ENCODE measurements around the gene CKMT2.

The CKMT2 gene

DNA sequence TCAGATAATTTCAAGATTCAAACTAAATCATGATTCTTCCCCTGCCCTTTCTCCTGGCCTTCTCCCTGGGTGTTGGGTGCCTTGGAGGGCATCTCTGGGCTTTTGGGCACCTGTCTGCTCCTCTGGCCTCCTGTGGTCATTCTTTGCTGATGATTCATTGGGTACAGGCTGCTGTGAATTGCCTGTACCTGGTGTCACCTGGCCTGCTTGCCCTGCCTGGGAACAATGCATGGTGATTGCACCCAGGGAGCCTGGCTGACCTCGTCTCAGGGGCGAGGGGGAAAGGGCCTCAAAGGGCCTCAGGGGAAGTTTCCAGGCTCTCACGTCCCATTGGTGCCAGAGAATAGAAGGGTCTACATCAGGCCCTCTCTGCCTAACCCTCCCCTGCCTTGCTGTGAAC is 20.1 kb upstream of the CKMT2 start:
- no peak overlapping the region for H3K4me3 ChIP-seq (ENCODE audit: low read depth, low read length)
- DNase-seq (ENCODE audit: low read depth), result no peak
- TF ChIP-seq, protein P1, sequence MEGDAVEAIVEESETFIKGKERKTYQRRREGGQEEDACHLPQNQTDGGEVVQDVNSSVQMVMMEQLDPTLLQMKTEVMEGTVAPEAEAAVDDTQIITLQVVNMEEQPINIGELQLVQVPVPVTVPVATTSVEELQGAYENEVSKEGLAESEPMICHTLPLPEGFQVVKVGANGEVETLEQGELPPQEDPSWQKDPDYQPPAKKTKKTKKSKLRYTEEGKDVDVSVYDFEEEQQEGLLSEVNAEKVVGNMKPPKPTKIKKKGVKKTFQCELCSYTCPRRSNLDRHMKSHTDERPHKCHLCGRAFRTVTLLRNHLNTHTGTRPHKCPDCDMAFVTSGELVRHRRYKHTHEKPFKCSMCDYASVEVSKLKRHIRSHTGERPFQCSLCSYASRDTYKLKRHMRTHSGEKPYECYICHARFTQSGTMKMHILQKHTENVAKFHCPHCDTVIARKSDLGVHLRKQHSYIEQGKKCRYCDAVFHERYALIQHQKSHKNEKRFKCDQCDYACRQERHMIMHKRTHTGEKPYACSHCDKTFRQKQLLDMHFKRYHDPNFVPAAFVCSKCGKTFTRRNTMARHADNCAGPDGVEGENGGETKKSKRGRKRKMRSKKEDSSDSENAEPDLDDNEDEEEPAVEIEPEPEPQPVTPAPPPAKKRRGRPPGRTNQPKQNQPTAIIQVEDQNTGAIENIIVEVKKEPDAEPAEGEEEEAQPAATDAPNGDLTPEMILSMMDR (IDR thresholded peaks at IDR 0.05; ENCODE audit: low read depth, low read length, missing control alignments), result no peak

DNA sequence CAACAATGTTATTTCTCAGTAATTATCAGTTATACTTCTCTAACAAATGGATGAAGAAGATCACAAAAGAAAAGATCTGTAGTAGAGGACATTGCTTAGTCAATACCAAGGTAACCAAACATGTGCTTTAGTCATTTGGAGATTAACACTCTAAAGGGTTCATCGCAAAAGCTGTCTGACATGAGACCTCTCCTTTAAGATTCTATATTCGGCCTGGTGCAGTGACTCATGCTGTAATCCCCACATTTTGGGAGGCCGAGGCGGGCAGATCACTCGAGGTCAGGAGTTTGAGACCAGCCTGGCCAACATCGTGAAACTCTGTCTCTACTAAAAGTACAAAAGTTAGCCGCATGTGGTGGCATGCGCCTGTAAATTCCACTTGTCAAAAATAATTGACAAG is 18.3 kb upstream of the CKMT2 start:
- TF ChIP-seq, protein P1 (IDR thresholded peaks at IDR 0.05; ENCODE audit: low read depth, low read length, missing control alignments), result no peak
- no peak overlapping the region for H3K4me3 ChIP-seq (ENCODE audit: low read depth, low read length)
- DNase-seq (ENCODE audit: low read depth), result no peak

DNA sequence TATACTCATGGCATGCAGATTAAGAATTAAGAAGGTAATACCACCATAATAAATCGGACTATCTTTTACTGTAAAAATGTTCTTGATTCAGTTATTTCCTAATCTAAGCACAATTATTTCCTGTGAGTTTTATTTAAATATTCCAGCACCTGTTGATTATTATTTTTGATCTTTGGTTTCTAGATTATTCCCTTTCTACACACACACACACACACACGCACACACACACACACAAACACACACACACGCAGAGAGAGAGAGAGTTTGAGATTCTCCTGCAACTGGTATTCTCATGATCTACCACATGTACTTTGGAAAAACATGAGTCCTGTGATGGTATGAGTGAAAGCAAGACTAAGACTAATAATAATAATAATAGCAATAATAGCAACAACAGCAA is 17.0 kb upstream of the CKMT2 start:
- TF ChIP-seq, protein P1 (IDR thresholded peaks at IDR 0.05; ENCODE audit: low read depth, low read length, missing control alignments), result no peak
- H3K4me3 ChIP-seq (ENCODE audit: low read depth, low read length), result no peak overlapping the region
- no peak for DNase-seq (ENCODE audit: low read depth)

DNA sequence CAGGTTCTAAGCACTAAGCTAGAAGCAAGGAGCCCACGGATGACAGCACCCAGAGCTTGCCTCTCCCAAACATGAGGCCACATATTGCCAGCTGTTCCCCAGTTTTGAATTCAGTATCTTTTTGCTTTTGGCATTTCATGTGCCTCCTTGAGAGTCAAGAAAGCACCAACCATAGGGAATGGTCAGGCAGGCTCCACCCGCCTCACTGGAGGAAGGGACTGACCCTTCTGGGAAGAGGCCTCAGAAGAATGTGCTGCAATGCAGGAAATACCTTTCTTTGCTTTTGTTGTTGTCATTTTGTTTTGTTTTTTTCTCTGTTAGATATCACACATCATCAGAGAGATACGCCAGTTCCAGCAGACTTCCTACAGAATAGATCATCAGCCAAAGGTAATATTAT is 13.7 kb upstream of the CKMT2 start:
- no peak overlapping the region for H3K4me3 ChIP-seq (ENCODE audit: low read depth, low read length)
- TF ChIP-seq, protein P1 (IDR thresholded peaks at IDR 0.05; ENCODE audit: low read depth, low read length, missing control alignments), result no peak
- no peak for DNase-seq (ENCODE audit: low read depth)

DNA sequence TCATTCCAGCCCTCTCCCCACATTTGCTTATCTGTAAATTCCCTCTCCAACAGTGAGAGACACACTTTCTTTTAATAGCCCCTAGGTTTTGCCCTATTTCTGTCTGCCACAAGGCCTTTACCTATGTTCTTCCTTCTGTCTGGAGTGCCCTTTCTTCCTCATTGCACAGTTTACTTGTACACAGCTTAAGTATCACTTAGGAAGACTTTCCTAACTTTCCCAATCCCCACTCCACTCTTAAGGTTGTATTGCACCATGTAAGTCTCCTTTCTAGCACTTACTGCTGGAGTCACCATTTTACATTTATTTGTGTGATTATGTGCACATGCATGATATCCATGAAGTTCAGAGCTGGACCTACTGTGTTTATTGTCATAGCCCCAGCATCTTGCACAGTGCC is 10.8 kb upstream of the CKMT2 start:
- TF ChIP-seq, protein P1 (IDR thresholded peaks at IDR 0.05; ENCODE audit: low read depth, low read length, missing control alignments), result no peak
- no peak overlapping the region for H3K4me3 ChIP-seq (ENCODE audit: low read depth, low read length)
- DNase-seq (ENCODE audit: low read depth), result no peak

DNA sequence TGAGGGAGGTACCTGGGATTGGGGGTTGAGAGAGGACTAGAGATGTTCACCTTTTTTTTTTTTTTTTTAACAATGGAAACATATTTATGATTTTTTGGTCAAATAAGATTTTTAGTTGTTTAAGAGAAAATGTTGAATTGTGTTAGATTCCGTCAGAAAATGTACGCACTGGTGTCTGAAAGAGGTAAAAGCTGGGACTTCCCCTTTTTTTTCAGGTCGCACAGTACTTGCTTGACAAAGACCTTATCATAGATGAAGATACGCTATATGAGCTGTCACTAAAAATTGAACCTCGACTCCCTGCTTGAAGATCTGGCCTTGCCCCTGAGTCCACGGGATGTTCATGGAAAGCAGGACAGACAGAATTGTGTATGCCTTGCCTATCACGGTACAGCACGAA is 7.7 kb upstream of the CKMT2 start:
- no peak for DNase-seq (ENCODE audit: low read depth)
- TF ChIP-seq, protein P1 (IDR thresholded peaks at IDR 0.05; ENCODE audit: low read depth, low read length, missing control alignments), result no peak
- no peak overlapping the region for H3K4me3 ChIP-seq (ENCODE audit: low read depth, low read length)

DNA sequence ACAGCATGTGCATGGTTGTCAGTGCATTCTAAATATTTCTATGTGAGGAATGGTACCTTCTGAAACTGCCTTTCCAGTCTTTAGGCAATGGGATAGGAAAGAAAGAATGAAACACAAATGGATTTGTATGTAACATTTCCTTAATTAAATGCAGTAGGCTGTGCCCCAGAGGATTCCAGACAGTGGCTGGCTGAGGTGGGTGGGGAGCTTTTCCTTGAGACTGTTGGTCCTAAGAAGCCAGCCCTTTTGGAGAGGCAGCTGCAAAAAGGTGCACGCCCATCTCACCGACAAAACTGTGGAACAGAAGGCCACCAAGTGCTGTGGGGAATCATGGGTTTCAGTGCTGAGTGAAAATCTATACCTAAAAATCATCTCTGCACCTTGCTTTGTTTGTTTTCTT is 6.8 kb upstream of the CKMT2 start:
- no peak for DNase-seq (ENCODE audit: low read depth)
- TF ChIP-seq, protein P1 (IDR thresholded peaks at IDR 0.05; ENCODE audit: low read depth, low read length, missing control alignments), result no peak
- H3K4me3 ChIP-seq (ENCODE audit: low read depth, low read length), result no peak overlapping the region

All from GM12864 (cell line).